ENCODE results near the gene IKBKE.

GRCh38 chr1:206521694-206522402, 51.6 kb downstream of the IKBKE start:
- TF ChIP-seq POLR2A (IDR thresholded peaks at IDR 0.05) (no peak), CTCF (IDR thresholded peaks at IDR 0.05) (no peak), POLR2AphosphoS5 (IDR thresholded peaks at IDR 0.05) (no peak)

Measured in prostate gland (tissue), 2 donors.